Smooth muscle cell (in vitro differentiated cells): Measurements from ENCODE around the gene MYH10. TPM values are rescaled to one million over a fixed set of nuclear protein-coding genes. Genes with fewer than 3 reads are reported as not detected.
A peak's percentile ranks its signal among the peaks of the same experiment; 100 is the strongest.

ENCODE experiments used
- DNase-seq: peaks from one replicate; lab custom pipeline; 2025; ENCODE audit not compliant: unreplicated experiment; lab: John Stamatoyannopoulos, UW
- H2AFZ ChIP-seq: fragments of 200-600 bp; sonication (generic); 2 replicates; pipeline ENCODE4 v1.6.0; 2016; ENCODE audit warnings: antibody characterized with exemption, low read depth, mild to moderate bottlenecking
- H3F3A ChIP-seq: fragments of 200-600 bp; sonication (generic); 2 replicates; pipeline ENCODE4 v1.6.0; 2017; ENCODE audit warnings: antibody characterized with exemption, low read depth
- H3K27ac ChIP-seq: fragments of 200-600 bp; sonication (generic); 2 replicates; pipeline ENCODE4 v1.5.1; 2016; ENCODE audit warnings: low read depth, mild to moderate bottlenecking
- H3K27me3 ChIP-seq: fragments of 200-600 bp; sonication (generic); 2 replicates; pipeline ENCODE4 v1.6.1; 2016; ENCODE audit warnings: low read depth, mild to moderate bottlenecking
- H3K36me3 ChIP-seq: fragments of 200-600 bp; sonication (generic); 2 replicates; pipeline ENCODE4 v1.5.1; 2016; ENCODE audit warnings: low read depth
- H3K4me1 ChIP-seq: fragments of 200-600 bp; sonication (generic); 2 replicates; pipeline ENCODE4 v1.5.1; 2016; ENCODE audit warnings: low read depth
- H3K4me2 ChIP-seq: fragments of 200-600 bp; sonication (generic); 2 replicates; pipeline ENCODE4 v1.6.0; 2016; ENCODE audit warnings: mild to moderate bottlenecking
- H3K4me3 ChIP-seq: fragments of 200-600 bp; sonication (generic); 2 replicates; pipeline ENCODE4 v1.5.1; 2016; ENCODE audit warnings: mild to moderate bottlenecking
- H3K79me2 ChIP-seq: fragments of 200-600 bp; sonication (generic); 2 replicates; pipeline ENCODE4 v1.6.0; 2016; ENCODE audit warnings: low read depth, mild to moderate bottlenecking
- H3K9ac ChIP-seq: fragments of 200-600 bp; sonication (generic); 2 replicates; pipeline ENCODE4 v1.6.0; 2016; ENCODE audit warnings: low read depth
- H3K9me3 ChIP-seq: fragments of 200-600 bp; sonication (generic); replicated peaks from 2 replicates; pipeline ENCODE4 v1.5.1; 2016; ENCODE audit warnings: low read depth
- H4K20me1 ChIP-seq: fragments of 200-600 bp; sonication (generic); 2 replicates; pipeline ENCODE4 v1.6.0; 2016; ENCODE audit warnings: low read depth
- WGBS: methylation state at CpG from one replicate; pipeline ENCODE4 v1.1.7; 2016; ENCODE audit warnings: low lambda C conversion rate; 5-methylcytosine and 5-hydroxymethylcytosine counted together
- polyA plus RNA-seq: library from polyadenylated mRNA; unstranded; fragments of >200 nt; fragmentation: Nextera tagmentation; extraction: Ambion mirVana; gene quantifications from 2 replicates; pipeline ENCODE4 v1.2.1, GENCODE V29; 2016
- total RNA-seq: library from RNA; depleted of rRNA; stranded (reverse); fragments of >200 nt; gene quantifications from 2 replicates; pipeline ENCODE4 v1.2.3, GENCODE V29; 2014
- TF ChIP-seq, protein P1 (sequence below): fragments of 200-600 bp; sonication (generic); IDR thresholded peaks from 2 replicates; pipeline ENCODE4 v1.5.1; 2017; ENCODE audit warnings: borderline replicate concordance, mild to moderate bottlenecking, antibody characterized with exemption; ENCODE audit not compliant: insufficient read depth, poor library complexity, severe bottlenecking

Gene MYH10
- total and polyA plus RNA-seq, 2 experiments from 2014 or later = 112 to 146 TPM

GRCh38 chr17:8563024-8563776, 67.3 kb downstream of the MYH10 start:
- no peaks in the 10 kb centered on the region for H3K36me3 ChIP-seq
- H3F3A ChIP-seq = peaks cover 3% of the 10 kb centered on the region
- H2AFZ ChIP-seq = no peak overlapping the region
- peak overlapping the region; percentile 34 for H3K27ac ChIP-seq
- no peak overlapping the region for H3K9ac ChIP-seq
- no peak overlapping the region for H3K4me3 ChIP-seq
- peaks cover 12% of the 10 kb centered on the region for H3K79me2 ChIP-seq
- peaks cover 13% of the 10 kb centered on the region for H4K20me1 ChIP-seq
- DNase-seq = no peak
- no peak overlapping the region for H3K4me2 ChIP-seq
- 73% methylated on average over 5 of the region's 5 CpGs for WGBS
- no peaks in the 10 kb centered on the region for H3K9me3 ChIP-seq
- H3K27me3 ChIP-seq = no peaks in the 10 kb centered on the region
- H3K4me1 ChIP-seq = peaks cover 19% of the 10 kb centered on the region
- TF ChIP-seq, protein P1, sequence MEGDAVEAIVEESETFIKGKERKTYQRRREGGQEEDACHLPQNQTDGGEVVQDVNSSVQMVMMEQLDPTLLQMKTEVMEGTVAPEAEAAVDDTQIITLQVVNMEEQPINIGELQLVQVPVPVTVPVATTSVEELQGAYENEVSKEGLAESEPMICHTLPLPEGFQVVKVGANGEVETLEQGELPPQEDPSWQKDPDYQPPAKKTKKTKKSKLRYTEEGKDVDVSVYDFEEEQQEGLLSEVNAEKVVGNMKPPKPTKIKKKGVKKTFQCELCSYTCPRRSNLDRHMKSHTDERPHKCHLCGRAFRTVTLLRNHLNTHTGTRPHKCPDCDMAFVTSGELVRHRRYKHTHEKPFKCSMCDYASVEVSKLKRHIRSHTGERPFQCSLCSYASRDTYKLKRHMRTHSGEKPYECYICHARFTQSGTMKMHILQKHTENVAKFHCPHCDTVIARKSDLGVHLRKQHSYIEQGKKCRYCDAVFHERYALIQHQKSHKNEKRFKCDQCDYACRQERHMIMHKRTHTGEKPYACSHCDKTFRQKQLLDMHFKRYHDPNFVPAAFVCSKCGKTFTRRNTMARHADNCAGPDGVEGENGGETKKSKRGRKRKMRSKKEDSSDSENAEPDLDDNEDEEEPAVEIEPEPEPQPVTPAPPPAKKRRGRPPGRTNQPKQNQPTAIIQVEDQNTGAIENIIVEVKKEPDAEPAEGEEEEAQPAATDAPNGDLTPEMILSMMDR = no peak

DNA sequence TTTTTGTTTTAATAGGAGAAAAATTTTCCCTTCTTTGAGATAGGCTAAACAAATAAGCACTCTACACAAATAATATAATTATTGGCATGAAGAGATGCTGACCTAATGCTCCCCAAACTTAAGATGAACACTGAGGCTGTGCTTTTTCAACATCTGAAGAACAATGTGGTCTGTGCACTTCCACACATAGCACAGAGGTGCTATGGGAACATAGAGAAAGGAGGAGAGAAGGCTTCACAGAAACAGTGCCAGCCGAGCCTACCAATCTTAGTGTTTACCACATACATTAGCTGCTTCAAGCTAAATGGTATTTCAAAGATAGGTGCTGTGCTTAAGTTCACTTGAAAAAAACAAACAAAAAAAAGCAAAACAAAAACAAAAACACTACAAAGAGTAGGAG, 72.4 kb downstream of the MYH10 start:
- WGBS = 81% methylated on average over 1 of the region's 1 CpG

DNA sequence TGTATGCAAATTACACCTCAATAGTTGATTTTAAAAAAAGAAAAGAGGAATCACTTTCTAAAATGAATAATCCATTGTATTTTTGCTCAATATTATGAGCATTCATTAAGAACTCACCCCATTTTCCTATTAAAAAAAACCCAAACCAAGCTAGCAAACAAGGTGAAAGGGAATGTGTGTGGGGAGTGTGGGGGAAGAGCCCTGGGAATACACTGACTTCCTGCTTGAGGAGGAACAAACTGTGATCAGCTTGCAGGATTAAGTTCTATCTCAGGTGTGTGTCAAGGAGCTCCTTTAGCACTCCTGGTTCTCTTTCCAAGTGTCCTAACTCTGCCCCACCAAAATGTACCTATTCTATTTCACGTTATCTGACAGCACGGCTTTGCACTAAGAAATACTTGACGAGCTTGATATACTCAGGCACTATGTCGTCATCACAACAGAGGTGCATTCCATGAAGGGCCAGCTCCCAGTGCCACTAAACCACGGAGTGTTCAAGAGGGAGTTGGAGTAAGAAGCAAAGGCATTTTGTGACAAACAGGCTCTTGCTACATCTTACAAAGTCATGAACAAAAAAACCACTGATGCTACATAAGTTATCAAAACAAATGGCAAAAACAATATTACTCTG, 73.2 kb downstream of the MYH10 start:
- no peak for DNase-seq
- Histone ChIP-seq H3K27ac (peak overlapping the region; percentile 58), H3K4me1 (no peaks in the 10 kb centered on the region), H3K9ac (no peak overlapping the region), H3K4me3 (no peak overlapping the region), H2AFZ (no peak overlapping the region), H3K4me2 (no peak overlapping the region), H3K36me3 (peaks cover 12% of the 10 kb centered on the region), H3K27me3 (no peaks in the 10 kb centered on the region), H4K20me1 (peaks cover 9% of the 10 kb centered on the region), H3K9me3 (no peaks in the 10 kb centered on the region), H3K79me2 (peaks cover 33% of the 10 kb centered on the region), H3F3A (no peaks in the 10 kb centered on the region)
- WGBS = 61% methylated on average over 5 of the region's 5 CpGs
- TF ChIP-seq, protein P1 = no peak

More for the DNA sequence above, 72.4 kb downstream of the MYH10 start:
- TF ChIP-seq, protein P1 = no peak
- peaks cover 33% of the 10 kb centered on the region for H3K79me2 ChIP-seq
- no peak overlapping the region for H2AFZ ChIP-seq
- no peaks in the 10 kb centered on the region for H3K27me3 ChIP-seq
- peaks cover 3% of the 10 kb centered on the region for H3F3A ChIP-seq
- H3K27ac ChIP-seq = peak overlapping the region; percentile 58
- peaks cover 3% of the 10 kb centered on the region for H3K4me1 ChIP-seq
- H4K20me1 ChIP-seq = peaks cover 10% of the 10 kb centered on the region
- no peak overlapping the region for H3K4me2 ChIP-seq
- no peak overlapping the region for H3K4me3 ChIP-seq
- peaks cover 12% of the 10 kb centered on the region for H3K36me3 ChIP-seq
- no peak overlapping the region for H3K9ac ChIP-seq
- no peaks in the 10 kb centered on the region for H3K9me3 ChIP-seq
- DNase-seq = no peak
